GM12878 (cell line): ENCODE results near the gene TOM1L2. TPM values are rescaled to one million over a fixed set of nuclear protein-coding genes. Genes with fewer than 3 reads are reported as not detected.

ENCODE experiments used
- ATAC-seq: fragments of 200-7000 bp; cut with Tn5 transposase; 3 replicates; pipeline ENCODE4 v1.9.1; 2020; ENCODE audit warnings: mild to moderate bottlenecking, moderate library complexity
- BruUV-seq: library from RNA; stranded (reverse); fragments of 400-500 nt; replicated peaks from 2 replicates; lab custom pipeline; 2021; lab: Mats Ljungman, UMichigan
- CTCF ChIA-PET: fragments of 300-600 bp; sonication (Branson Sonifier 250); formaldehyde crosslinking; extraction: SDS; loops from one replicate; lab custom pipeline; 2021; ENCODE audit warnings: inconsistent platforms; lab: Yijun Ruan, JAX
- POLR2A ChIA-PET: fragments of 350-600 bp; formaldehyde crosslinking; extraction: SDS; loops from one replicate; lab custom pipeline; 2021; ENCODE audit warnings: inconsistent platforms; lab: Charles Lee
- RAD21 ChIA-PET: fragments of 300-600 bp; sonication (Branson Sonifier 250); formaldehyde crosslinking; loops from one replicate; lab custom pipeline; 2023; ENCODE audit warnings: antibody characterized with exemption; ENCODE audit not compliant: unreplicated experiment; lab: Charles Lee
- SMC1A ChIA-PET: fragments of 300-600 bp; sonication (Branson Sonifier 250); formaldehyde crosslinking; loops from one replicate; lab custom pipeline; 2023; ENCODE audit not compliant: unreplicated experiment, uncharacterized antibody; lab: Charles Lee
- DNase-seq: peaks from one replicate; pipeline ENCODE4 v3.0.0-alpha.2; 2011; ENCODE audit warnings: low read depth, low spot score
- FAIRE-seq: peaks from 3 replicates; lab custom pipeline; 2011; peaks lifted over from hg19 to GRCh38; lab: Jason Lieb, UNC
- H2AFZ ChIP-seq: 2 replicates; pipeline ENCODE4 v1.6.0; 2011; ENCODE audit warnings: low read depth, low read length, control low read depth; ENCODE audit not compliant: control insufficient read depth
- H3K27ac ChIP-seq: 2 replicates; pipeline ENCODE4 v1.5.1; 2011; ENCODE audit warnings: control low read depth; ENCODE audit not compliant: control insufficient read depth, insufficient read depth
- H3K27me3 ChIP-seq, 2 experiments: replicated peaks in 1 of 2; 2 replicates each; pipeline versions ENCODE4 v1.6.0 to v1.6.1; 2011; ENCODE audit warnings: low read length in 1 of 2; ENCODE audit not compliant: control insufficient read depth in 2 of 2, insufficient read depth in 2 of 2
- H3K36me3 ChIP-seq, 2 experiments: 2 replicates each; pipeline ENCODE4 v1.5.1; 2011; ENCODE audit warnings: low read length in 1 of 2; ENCODE audit not compliant: control insufficient read depth in 2 of 2, insufficient read depth in 2 of 2
- H3K4me1 ChIP-seq: 2 replicates; pipeline ENCODE4 v1.6.1; 2011; ENCODE audit warnings: mild to moderate bottlenecking, low read length, moderate library complexity, mixed read lengths; ENCODE audit not compliant: control insufficient read depth, insufficient read depth
- H3K4me2 ChIP-seq: 2 replicates; pipeline ENCODE4 v1.6.0; 2011; ENCODE audit warnings: control low read depth; ENCODE audit not compliant: control insufficient read depth, insufficient read depth
- H3K4me3 ChIP-seq: fragments of 200-600 bp; sonication (generic); 2 replicates; pipeline ENCODE4 v1.5.1; 2016
- H3K79me2 ChIP-seq: 2 replicates; pipeline ENCODE4 v1.6.0; 2011; ENCODE audit warnings: low read length; ENCODE audit not compliant: control insufficient read depth, insufficient read depth
- H3K9ac ChIP-seq: 2 replicates; pipeline ENCODE4 v1.8.0; 2011; ENCODE audit warnings: low read length, control low read depth, mixed read lengths; ENCODE audit not compliant: control insufficient read depth, insufficient read depth
- H3K9me3 ChIP-seq: replicated peaks from 3 replicates; pipeline ENCODE4 v1.5.1; 2011; ENCODE audit warnings: mild to moderate bottlenecking, low read length; ENCODE audit not compliant: control insufficient read depth, insufficient read depth
- H4K20me1 ChIP-seq: 2 replicates; pipeline ENCODE4 v1.6.0; 2011; ENCODE audit not compliant: control insufficient read depth, insufficient read depth
- ATF7 ChIP-seq: fragments of 450-650 bp; IDR thresholded peaks from 2 replicates; pipeline ENCODE4 v1.6.1; 2016; ENCODE audit warnings: low read depth, mild to moderate bottlenecking
- HDAC6 ChIP-seq: fragments of 200-600 bp; sonication (generic); IDR thresholded peaks from one replicate; pipeline ENCODE4 v1.8.0; 2017; ENCODE audit warnings: antibody characterized with exemption; ENCODE audit not compliant: unreplicated experiment
- MLLT1 ChIP-seq: fragments of 450-650 bp; IDR thresholded peaks from 2 replicates; pipeline ENCODE4 v1.6.1; 2016; ENCODE audit warnings: mild to moderate bottlenecking
- RFX5 ChIP-seq: IDR thresholded peaks from 2 replicates; pipeline ENCODE4 v1.6.1; 2011; ENCODE audit warnings: low read depth, low read length, improper control_type of control experiment
- WGBS: methylation state at CpG from one replicate; pipeline ENCODE4 v1.1.6; 2016; ENCODE audit warnings: low lambda C conversion rate; ENCODE audit not compliant: insufficient replicate concordance, insufficient coverage; ENCODE audit errors: missing lambda C conversion rate; 5-methylcytosine and 5-hydroxymethylcytosine counted together
- in situ Hi-C: fragments of 300-500 bp; cut with MboI; formaldehyde crosslinking; loops from 9 replicates; pipeline ENCODE4 v1.14.3; 2018; ENCODE audit warnings: mixed read lengths
- intact Hi-C: fragments of 100-400 bp; cut with micrococcal nuclease; formaldehyde crosslinking; loops from one replicate; pipeline ENCODE4 v1.14.2; 2022; ENCODE audit not compliant: unreplicated experiment
- polyA plus RNA-seq, 11 experiments: library from polyadenylated mRNA; depleted of rRNA in 4 of 11; unstranded in 6 of 11; stranded (reverse) in 5 of 11; fragments of >200 nt; fragmentation: Nextera tagmentation in 4 of 11; fragmentation: Illumina TruSeq in 1 of 11; extraction: Ambion mirVana in 4 of 11; extraction: Trizol in 1 of 11; gene quantifications; 1 replicate in 1 of 11; 2 replicates in 10 of 11; pipeline versions ENCODE4 v1.2.1 to v1.2.3, GENCODE V29; 2011 to 2016; ENCODE audit warnings: inconsistent platforms in 2 of 11, missing spikeins in 2 of 11, low read depth in 1 of 11
- total RNA-seq, 4 experiments: library from RNA; depleted of rRNA in 3 of 4; stranded (reverse); fragments of >200 nt in 3 of 4; fragmentation: Illumina TruSeq in 1 of 4; extraction: Trizol in 1 of 4; gene quantifications; 2 replicates each; pipeline versions ENCODE4 v1.2.1 to v1.2.3, GENCODE V29; 2013 to 2021
- TF ChIP-seq, protein P1 (sequence below): fragments of 450-650 bp; formaldehyde crosslinking; IDR thresholded peaks from 2 replicates; pipeline ENCODE4 v1.5.0; 2022; ENCODE audit warnings: mild to moderate bottlenecking, missing genetic modification characterization

TOM1L2 gene
- total and polyA plus RNA-seq, 10 of the 15 experiments (the other 5 are each of a cell fraction or from before 2014, with no cell fraction given), result 0.19 to 19.2 (median 8.1) TPM

GRCh38 chr17:17842111-17842876 lies 129.9 kb downstream of the TOM1L2 start:
- WGBS, result 55% methylated on average over 9 of the region's 9 CpGs

More at GRCh38 chr17:17842111-17842876, 129.9 kb downstream of the TOM1L2 start:
- ATAC-seq (no peak), DNase-seq (no peak), FAIRE-seq (no peak)
- H3K27ac ChIP-seq, result no peak overlapping the region
- H3K79me2 ChIP-seq, result no peaks in the 10 kb centered on the region
- H3K4me3 ChIP-seq, result no peak overlapping the region
- no peak overlapping the region for H3K9ac ChIP-seq
- intact Hi-C loops (no loop called here), in situ Hi-C loops (no loop called here)
- CTCF ChIA-PET, result interaction anchor here (1.0 to 2.4 kb wide), 4 partner anchors 12 to 160 kb away, joined by 3 to 9 read pairs (median 4); no protein-coding TSS in a partner anchor
- no peak overlapping the region for H2AFZ ChIP-seq
- no TSS peak for BruUV-seq
- no peaks in the 10 kb centered on the region for H3K9me3 ChIP-seq
- SMC1A ChIA-PET, result interaction anchor here (0.8 kb wide), 1 partner anchor 16 kb away, joined by 3 read pairs; no protein-coding TSS in a partner anchor
- RAD21 ChIA-PET, result interaction anchor here (0.5 kb wide), 1 partner anchor 16 kb away, joined by 3 read pairs; no protein-coding TSS in a partner anchor
- H3K27me3 ChIP-seq, result no peaks in the 10 kb centered on the region
- POLR2A ChIA-PET, result interaction anchor here (1.6 kb wide), 1 partner anchor 11 kb away, joined by 4 read pairs; no protein-coding TSS in a partner anchor
- no peaks in the 10 kb centered on the region for H3K36me3 ChIP-seq
- H4K20me1 ChIP-seq, result no peaks in the 10 kb centered on the region
- TF ChIP-seq, protein P1, sequence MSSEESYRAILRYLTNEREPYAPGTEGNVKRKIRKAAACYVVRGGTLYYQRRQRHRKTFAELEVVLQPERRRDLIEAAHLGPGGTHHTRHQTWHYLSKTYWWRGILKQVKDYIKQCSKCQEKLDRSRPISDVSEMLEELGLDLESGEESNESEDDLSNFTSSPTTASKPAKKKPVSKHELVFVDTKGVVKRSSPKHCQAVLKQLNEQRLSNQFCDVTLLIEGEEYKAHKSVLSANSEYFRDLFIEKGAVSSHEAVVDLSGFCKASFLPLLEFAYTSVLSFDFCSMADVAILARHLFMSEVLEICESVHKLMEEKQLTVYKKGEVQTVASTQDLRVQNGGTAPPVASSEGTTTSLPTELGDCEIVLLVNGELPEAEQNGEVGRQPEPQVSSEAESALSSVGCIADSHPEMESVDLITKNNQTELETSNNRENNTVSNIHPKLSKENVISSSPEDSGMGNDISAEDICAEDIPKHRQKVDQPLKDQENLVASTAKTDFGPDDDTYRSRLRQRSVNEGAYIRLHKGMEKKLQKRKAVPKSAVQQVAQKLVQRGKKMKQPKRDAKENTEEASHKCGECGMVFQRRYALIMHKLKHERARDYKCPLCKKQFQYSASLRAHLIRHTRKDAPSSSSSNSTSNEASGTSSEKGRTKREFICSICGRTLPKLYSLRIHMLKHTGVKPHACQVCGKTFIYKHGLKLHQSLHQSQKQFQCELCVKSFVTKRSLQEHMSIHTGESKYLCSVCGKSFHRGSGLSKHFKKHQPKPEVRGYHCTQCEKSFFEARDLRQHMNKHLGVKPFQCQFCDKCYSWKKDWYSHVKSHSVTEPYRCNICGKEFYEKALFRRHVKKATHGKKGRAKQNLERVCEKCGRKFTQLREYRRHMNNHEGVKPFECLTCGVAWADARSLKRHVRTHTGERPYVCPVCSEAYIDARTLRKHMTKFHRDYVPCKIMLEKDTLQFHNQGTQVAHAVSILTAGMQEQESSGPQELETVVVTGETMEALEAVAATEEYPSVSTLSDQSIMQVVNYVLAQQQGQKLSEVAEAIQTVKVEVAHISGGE (CRISPR knock-in tag), result no peak
- TF ChIP-seq ATF7 (no peak), RFX5 (no peak), MLLT1 (no peak), HDAC6 (no peak)
- no peak overlapping the region for H3K4me2 ChIP-seq
- H3K4me1 ChIP-seq, result peaks cover 25% of the 10 kb centered on the region
